WERI-Rb-1 (cell line): ENCODE measurements around the gene ACOXL.

Source experiments
- DNase-seq: peaks from one replicate; pipeline ENCODE4 v3.0.0-alpha.2; 2020
- H3K27ac ChIP-seq: fragments of 250-450 bp; sonication (Bioruptor Pico); 2 replicates; pipeline ENCODE4 v1.5.1; 2020; ENCODE audit warnings: mild to moderate bottlenecking, moderate library complexity
- H3K27me3 ChIP-seq: fragments of 250-450 bp; sonication (Bioruptor Pico); 2 replicates; pipeline ENCODE4 v1.5.1; 2021; ENCODE audit warnings: mild to moderate bottlenecking, low read depth, moderate library complexity; ENCODE audit not compliant: insufficient read depth, severe bottlenecking
- H3K36me3 ChIP-seq: fragments of 250-450 bp; sonication (Bioruptor Pico); 2 replicates; pipeline ENCODE4 v1.5.1; 2020; ENCODE audit warnings: mild to moderate bottlenecking, moderate library complexity
- H3K4me3 ChIP-seq: 2 replicates; pipeline ENCODE4 v1.5.1; 2011; ENCODE audit warnings: low read depth, mild to moderate bottlenecking, control low read depth, low read length
- H3K9me3 ChIP-seq: fragments of 250-450 bp; sonication (Bioruptor Pico); 2 replicates; pipeline ENCODE4 v1.5.1; 2021; ENCODE audit warnings: mild to moderate bottlenecking, moderate library complexity; ENCODE audit not compliant: severe bottlenecking
- TF ChIP-seq, protein P1 (sequence below): IDR thresholded peaks from 2 replicates; pipeline ENCODE4 v1.5.1; 2011; ENCODE audit warnings: low read depth, mild to moderate bottlenecking, control low read depth, inconsistent platforms, low read length

Gene ACOXL

DNA sequence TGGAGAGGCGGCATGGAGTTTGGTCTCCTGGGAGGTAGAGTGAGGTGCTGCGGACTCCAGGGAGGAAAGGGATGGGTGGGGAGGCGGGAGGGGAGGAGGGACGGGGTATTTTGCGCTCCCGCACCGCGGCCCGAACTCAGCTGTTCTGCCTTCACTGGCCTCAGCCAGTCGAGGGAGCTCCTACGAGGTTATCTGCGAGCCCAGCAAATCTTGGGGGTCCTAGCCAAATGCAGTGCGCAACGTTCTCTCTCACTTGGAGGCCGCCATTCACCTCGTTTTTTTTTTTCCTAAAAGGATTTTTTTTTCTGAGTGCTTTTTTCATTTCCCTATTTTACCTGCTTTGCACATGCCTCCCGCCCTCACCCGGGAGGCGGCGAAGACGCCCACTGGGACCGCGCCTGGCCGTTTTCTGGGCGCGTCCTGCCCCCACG lies 387.5 kb downstream of the ACOXL start:
- TF ChIP-seq, protein P1, sequence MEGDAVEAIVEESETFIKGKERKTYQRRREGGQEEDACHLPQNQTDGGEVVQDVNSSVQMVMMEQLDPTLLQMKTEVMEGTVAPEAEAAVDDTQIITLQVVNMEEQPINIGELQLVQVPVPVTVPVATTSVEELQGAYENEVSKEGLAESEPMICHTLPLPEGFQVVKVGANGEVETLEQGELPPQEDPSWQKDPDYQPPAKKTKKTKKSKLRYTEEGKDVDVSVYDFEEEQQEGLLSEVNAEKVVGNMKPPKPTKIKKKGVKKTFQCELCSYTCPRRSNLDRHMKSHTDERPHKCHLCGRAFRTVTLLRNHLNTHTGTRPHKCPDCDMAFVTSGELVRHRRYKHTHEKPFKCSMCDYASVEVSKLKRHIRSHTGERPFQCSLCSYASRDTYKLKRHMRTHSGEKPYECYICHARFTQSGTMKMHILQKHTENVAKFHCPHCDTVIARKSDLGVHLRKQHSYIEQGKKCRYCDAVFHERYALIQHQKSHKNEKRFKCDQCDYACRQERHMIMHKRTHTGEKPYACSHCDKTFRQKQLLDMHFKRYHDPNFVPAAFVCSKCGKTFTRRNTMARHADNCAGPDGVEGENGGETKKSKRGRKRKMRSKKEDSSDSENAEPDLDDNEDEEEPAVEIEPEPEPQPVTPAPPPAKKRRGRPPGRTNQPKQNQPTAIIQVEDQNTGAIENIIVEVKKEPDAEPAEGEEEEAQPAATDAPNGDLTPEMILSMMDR: no peak
- no peak for DNase-seq
- Histone ChIP-seq H3K27me3 (peaks cover 50% of the 10 kb centered on the region), H3K9me3 (no peaks in the 10 kb centered on the region), H3K4me3 (peak overlapping the region; percentile 51), H3K27ac (peak overlapping the region; percentile 53; the same call in 1 of the 2 replicates), H3K36me3 (peaks cover 9% of the 10 kb centered on the region)

DNA sequence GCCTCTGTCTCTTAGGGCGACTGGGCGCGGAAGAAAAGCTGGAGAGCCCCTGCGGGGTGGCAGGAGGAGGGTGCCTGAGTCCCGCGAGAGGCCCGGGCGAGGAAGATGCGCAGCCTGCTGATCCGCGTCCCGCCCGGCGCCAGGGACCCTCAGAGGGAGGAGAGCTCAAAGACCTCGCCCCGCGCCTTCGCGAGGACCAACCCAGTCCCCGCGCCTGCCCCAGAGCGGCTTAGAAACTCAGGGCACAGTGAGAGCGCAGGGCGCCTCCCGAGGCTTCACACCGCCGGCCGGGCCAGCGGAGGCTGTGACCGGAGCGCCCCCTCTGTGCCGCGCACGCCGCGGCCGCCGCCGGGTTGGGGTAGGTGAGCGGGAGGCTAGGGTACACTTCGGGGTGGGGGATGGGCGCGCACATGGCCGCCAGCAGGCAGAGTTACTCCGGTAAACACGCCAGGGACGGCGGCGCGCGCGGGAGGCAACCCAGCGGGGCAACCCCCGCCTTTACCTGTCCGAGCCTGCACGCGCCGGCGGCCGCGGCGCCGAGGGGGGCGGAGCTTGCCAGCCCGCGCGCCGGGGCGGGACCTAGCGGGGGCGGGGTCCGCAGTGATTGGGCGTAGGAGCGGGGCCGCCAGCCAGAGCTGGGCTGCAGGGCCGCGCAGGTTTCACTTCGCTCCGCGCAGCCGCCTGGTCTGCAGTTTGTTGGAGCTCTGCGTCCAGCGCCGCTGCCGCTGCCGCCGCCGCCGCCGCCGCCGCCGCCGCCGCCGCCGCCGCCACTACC lies 388.1 kb downstream of the ACOXL start, which contains the start of gene BCL2L11:
BCL2L11 (plus strand) TSS at position 662 of the 775 bp plus-strand sequence. CDS start 2,832 bp downstream, outside the sequence.
- peaks cover 50% of the 10 kb centered on the region for H3K27me3 ChIP-seq
- no peaks in the 10 kb centered on the region for H3K9me3 ChIP-seq
- peak within 1 kb of the TSS; percentile 53 for H3K27ac ChIP-seq
- peak; percentile 87 for DNase-seq
- H3K4me3 ChIP-seq: peak within 1 kb of the TSS; percentile 58
- peaks cover 15% of the 10 kb centered on the region for H3K36me3 ChIP-seq
- TF ChIP-seq, protein P1: peak; percentile 39; the same call in 1 of the 2 replicates

DNA sequence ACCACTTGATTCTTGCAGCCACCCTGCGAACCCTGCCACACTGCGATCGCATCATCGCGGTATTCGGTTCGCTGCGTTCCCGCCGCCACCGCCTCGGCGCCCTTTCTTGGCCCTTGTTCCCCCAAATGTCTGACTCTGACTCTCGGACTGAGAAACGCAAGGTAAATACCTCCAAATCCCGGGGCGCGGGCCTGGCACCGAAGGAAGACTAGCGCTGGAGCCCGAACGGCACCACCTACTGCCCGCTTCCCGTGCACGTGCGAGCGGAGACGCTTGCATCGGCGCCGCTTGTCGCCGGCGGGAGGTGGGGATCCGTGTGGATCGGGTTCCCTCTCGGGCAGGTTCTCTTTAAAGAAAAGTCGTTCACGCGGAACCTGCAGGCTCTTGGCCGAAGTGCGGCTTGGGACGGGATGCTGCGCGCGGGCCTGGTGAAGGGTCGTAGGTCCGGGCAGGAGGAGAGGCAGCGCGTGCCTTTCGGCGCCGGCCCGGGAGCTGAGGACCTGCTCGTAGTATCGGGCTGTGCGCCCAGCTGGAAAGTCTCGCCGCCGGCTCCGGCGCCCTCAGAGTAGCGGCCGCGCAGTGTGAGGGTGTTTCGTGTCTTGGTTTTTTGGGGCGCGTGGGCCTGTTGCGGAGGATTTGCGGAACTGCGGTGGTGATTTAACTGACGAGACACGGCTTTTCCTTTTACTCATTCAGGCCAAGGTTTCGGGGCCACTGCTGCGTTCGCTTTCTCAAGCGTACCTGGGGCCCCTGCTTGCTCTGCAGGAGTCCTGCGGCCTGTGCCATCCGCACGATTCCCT lies 388.9 kb downstream of the ACOXL start:
- Histone ChIP-seq H3K9me3 (no peaks in the 10 kb centered on the region), H3K27me3 (peaks cover 49% of the 10 kb centered on the region), H3K36me3 (peaks cover 23% of the 10 kb centered on the region), H3K27ac (no peak overlapping the region), H3K4me3 (peak overlapping the region; percentile 58)
- DNase-seq: peak; percentile 25
- TF ChIP-seq, protein P1: no peak

DNA sequence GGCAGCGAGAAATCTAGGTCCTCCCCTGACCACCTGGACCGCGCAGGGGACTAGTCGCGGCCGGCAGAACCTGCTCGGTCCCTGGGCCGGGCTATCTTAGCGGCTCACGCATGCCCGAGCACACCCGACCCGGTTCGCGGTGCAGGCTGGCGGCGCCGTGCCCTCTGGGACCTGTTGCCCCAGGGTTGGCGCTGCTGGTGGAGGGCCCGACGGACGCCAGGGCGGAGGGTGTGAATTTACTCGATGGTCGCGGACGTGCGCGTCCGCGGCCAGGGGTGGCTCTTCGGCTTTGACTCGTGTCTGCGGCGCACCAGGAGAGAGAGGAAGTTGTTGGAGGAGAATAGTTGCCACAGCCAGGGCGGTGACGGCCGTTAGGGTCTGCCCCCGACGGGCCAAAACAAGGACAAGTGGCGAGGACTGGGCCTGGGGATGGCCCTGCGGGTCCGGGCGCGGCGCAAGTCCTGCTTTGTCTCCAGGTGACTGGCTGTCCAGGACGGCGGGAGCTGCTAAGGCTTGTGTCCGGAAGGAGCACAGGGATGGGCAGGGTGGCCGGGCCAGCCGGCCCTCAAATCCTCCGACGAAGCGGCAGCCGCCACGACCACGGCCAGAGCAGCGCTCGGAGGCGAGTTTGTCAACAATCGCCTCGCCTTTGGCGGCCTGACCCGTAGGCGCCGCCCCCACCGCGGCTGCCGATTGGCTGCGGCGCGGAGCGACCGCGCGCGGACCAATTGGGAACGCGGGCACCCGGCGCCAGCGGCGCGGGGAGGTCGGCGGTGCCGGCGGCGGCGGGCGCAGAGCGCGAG lies 389.7 kb downstream of the ACOXL start:
- Histone ChIP-seq H3K9me3 (no peaks in the 10 kb centered on the region), H3K27ac (no peak overlapping the region), H3K27me3 (peaks cover 41% of the 10 kb centered on the region), H3K4me3 (peak overlapping the region; percentile 58), H3K36me3 (peaks cover 25% of the 10 kb centered on the region)
- TF ChIP-seq, protein P1: no peak
- peak; percentile 83 for DNase-seq

DNA sequence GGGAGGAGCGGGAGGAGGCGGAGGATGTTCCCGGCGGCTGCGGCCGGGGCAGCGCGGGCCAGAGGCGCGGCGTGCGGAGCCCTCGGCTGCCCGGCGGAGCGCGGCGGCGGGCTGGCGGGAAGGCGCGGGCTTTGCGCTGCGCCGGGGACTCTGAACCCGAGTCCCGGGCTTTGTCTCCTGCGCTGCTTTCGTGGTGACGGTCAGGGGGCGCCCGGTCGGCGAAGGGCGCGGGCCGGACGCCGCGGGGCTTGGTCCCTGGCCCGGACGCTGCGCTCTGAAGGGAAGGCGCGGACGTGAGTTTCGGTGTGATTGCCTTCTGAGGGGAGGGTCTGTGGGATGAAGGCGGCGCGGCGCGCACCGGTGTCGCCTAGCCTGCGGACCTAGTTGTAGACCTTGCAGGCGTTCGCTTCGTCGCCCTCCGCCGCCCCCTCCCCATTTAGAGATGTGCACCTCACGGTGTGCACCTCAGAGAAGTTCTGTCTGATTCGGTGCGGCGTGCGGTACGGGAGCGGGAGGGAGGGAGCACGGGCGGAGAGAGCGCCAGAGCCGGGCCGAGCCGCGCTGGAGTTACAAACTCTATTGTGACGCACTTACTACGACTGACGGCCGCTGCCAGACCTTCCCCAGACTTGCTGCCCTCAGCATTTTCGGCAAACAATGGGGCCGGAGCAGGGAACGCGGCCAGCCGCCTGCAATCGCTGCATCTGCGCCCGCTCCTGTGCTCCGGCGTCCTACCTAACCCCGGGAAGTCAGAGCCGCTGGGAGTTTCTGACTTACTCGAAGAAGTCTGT lies 390.5 kb downstream of the ACOXL start:
- TF ChIP-seq, protein P1: no peak
- H3K36me3 ChIP-seq: peaks cover 26% of the 10 kb centered on the region
- DNase-seq: peak; percentile 33
- H3K9me3 ChIP-seq: no peaks in the 10 kb centered on the region
- H3K27me3 ChIP-seq: peaks cover 33% of the 10 kb centered on the region
- H3K4me3 ChIP-seq: peak overlapping the region; percentile 67
- peak overlapping the region; percentile 23; the same call in 1 of the 2 replicates for H3K27ac ChIP-seq
